GM19240 (cell line): ENCODE measurements around the gene OR10A6.

ENCODE experiments used
- DNase-seq: peaks from one replicate; pipeline ENCODE4 v3.0.0; 2011; ENCODE audit warnings: low spot score; ENCODE audit not compliant: insufficient read length

OR10A6 gene

GRCh38 chr11:7931168-7931567 lies at the start of gene OR10A6:
OR10A6 (minus strand) TSS chr11:7931268; CDS start chr11:7928662, 2,606 bp downstream.
- no peak for DNase-seq

GRCh38 chr11:7977232-7977917 lies 46.3 kb upstream of the OR10A6 start:
- no peak for DNase-seq

- DNase-seq = no peak
These were observed 43.6 kb upstream of the OR10A6 start for GRCh38 chr11:7974668-7975067.

- no peak for DNase-seq
These were observed 41.9 kb upstream of the OR10A6 start for GRCh38 chr11:7973011-7973410.

- DNase-seq = no peak
These were observed 40.8 kb upstream of the OR10A6 start for GRCh38 chr11:7971846-7972245.

GRCh38 chr11:7969756-7970646 lies 38.9 kb upstream of the OR10A6 start:
- DNase-seq = no peak

GRCh38 chr11:7968686-7969085 lies 37.6 kb upstream of the OR10A6 start:
- DNase-seq = no peak

- DNase-seq = no peak
These were observed 36.8 kb upstream of the OR10A6 start for GRCh38 chr11:7967826-7968225.

- no peak for DNase-seq
These were observed 36.0 kb upstream of the OR10A6 start for GRCh38 chr11:7967097-7967496.

GRCh38 chr11:7965386-7965785 lies 34.3 kb upstream of the OR10A6 start, which contains the start of gene NLRP10:
NLRP10 (minus strand) TSS chr11:7965447; CDS start chr11:7963495, 1,952 bp downstream.
- DNase-seq = no peak

GRCh38 chr11:7964873-7965272 lies 33.8 kb upstream of the OR10A6 start:
- DNase-seq = no peak

GRCh38 chr11:7964261-7964660 lies 33.2 kb upstream of the OR10A6 start:
- no peak for DNase-seq

- no peak for DNase-seq
These were observed 24.1 kb upstream of the OR10A6 start for GRCh38 chr11:7955191-7955590.

- DNase-seq = no peak
These were observed 18.9 kb upstream of the OR10A6 start for GRCh38 chr11:7949934-7950333.

- DNase-seq = no peak
These were observed 13.1 kb upstream of the OR10A6 start for GRCh38 chr11:7944123-7944522.

GRCh38 chr11:7941608-7942007 lies 10.5 kb upstream of the OR10A6 start, which contains the start of gene OR10A3:
OR10A3 (minus strand) TSS chr11:7941708; CDS start chr11:7939520, 2,188 bp downstream.
- no peak for DNase-seq

- DNase-seq = no peak
These were observed 10.1 kb upstream of the OR10A6 start for GRCh38 chr11:7941146-7941545.

- no peak for DNase-seq
These were observed 5.5 kb upstream of the OR10A6 start for GRCh38 chr11:7936615-7937014.

- no peak for DNase-seq
These were observed 3.4 kb downstream of the OR10A6 start for GRCh38 chr11:7927635-7928034.

GRCh38 chr11:7924536-7924935 lies 6.5 kb downstream of the OR10A6 start:
- DNase-seq = no peak

- DNase-seq = no peak
These were observed 12.9 kb downstream of the OR10A6 start for GRCh38 chr11:7918141-7918540.

- no peak for DNase-seq
These were observed 20.1 kb downstream of the OR10A6 start for GRCh38 chr11:7911011-7911410.
